ENCODE measurements around the gene FAM204A.

Gene FAM204A

DNA sequence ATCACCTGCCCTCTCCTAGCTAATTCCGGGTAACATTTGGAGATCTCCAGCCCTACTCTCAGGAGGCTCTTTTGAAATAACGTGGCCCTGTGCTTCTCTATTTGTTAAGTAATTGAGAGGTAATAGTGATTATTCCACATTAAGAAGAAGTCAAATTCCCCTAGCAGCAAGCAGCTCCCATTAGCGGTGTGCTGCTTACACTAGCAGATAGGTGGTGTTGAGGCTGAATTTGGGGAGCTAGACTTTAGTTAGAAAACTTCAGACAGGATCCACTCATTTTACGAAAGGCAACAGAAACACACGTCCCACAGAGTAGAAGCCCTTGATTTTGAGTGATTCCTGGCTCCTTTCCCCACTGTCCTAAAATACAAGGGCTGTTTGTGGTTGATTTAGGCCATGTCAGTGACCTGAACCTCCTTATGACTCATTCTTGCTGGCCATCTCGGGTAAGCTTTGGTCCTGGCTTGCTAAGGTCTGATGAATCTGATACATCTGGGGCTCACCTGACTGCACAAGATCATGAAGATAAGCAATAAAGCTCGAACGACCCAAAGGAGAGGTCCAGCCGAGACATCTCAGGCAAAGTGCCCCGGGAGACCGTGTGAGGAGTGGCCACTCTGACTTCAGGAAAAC is 77.2 kb downstream of the FAM204A start:
- TF ChIP-seq, protein P1, sequence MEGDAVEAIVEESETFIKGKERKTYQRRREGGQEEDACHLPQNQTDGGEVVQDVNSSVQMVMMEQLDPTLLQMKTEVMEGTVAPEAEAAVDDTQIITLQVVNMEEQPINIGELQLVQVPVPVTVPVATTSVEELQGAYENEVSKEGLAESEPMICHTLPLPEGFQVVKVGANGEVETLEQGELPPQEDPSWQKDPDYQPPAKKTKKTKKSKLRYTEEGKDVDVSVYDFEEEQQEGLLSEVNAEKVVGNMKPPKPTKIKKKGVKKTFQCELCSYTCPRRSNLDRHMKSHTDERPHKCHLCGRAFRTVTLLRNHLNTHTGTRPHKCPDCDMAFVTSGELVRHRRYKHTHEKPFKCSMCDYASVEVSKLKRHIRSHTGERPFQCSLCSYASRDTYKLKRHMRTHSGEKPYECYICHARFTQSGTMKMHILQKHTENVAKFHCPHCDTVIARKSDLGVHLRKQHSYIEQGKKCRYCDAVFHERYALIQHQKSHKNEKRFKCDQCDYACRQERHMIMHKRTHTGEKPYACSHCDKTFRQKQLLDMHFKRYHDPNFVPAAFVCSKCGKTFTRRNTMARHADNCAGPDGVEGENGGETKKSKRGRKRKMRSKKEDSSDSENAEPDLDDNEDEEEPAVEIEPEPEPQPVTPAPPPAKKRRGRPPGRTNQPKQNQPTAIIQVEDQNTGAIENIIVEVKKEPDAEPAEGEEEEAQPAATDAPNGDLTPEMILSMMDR (IDR thresholded peaks at IDR 0.05; ENCODE audit: insufficient read depth, low read depth, low read length, missing control alignments), result no peak

GRCh38 chr10:118264252-118264651 is 77.9 kb downstream of the FAM204A start:
- DNase-seq (ENCODE audit: low read depth), result no peak
- no peak overlapping the region for H3K4me3 ChIP-seq (ENCODE audit: low read depth, low read length)
- TF ChIP-seq, protein P1 (IDR thresholded peaks at IDR 0.05; ENCODE audit: insufficient read depth, low read depth, low read length, missing control alignments), result no peak

More for the DNA sequence above, 77.2 kb downstream of the FAM204A start:
- no peak overlapping the region for H3K4me3 ChIP-seq (ENCODE audit: low read depth, low read length)
- DNase-seq (ENCODE audit: low read depth), result no peak

- no peak overlapping the region for H3K4me3 ChIP-seq (ENCODE audit: low read depth, low read length)
- DNase-seq (ENCODE audit: low read depth), result no peak
- TF ChIP-seq, protein P1 (IDR thresholded peaks at IDR 0.05; ENCODE audit: insufficient read depth, low read depth, low read length, missing control alignments), result no peak
Measured at GRCh38 chr10:118262538-118262937, 79.6 kb downstream of the FAM204A start.

DNA sequence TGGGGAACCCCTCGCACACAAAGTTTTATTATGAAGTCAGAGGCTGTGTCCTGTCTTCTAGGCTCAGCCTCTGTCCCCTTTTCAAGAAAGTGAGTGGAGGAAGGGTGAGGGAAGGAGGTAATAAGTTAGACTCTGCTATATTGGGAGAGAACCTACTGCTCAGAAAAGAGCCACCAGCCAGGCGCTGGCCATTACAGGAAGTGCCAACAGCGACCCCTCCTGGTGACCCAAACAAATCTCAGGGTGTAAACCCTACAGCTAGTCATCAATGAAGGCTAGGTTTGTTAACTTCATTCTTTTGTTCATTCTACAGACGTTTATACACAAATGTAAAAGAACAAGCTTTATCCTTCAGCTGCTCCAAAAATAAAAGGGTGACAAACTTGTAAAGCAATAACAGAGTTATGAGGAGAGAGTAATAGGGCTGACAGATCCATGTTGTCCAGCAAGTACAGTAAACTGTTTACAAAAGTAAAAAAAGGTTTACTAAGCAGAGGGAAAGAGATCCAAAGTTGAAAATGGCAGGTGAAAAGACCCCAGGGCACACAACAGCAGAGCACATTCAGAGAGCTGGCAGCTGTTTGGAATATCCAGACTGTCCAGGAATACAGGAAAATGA is 82.7 kb downstream of the FAM204A start:
- DNase-seq (ENCODE audit: low read depth), result peak; percentile 38
- no peak overlapping the region for H3K4me3 ChIP-seq (ENCODE audit: low read depth, low read length)
- TF ChIP-seq, protein P1 (IDR thresholded peaks at IDR 0.05; ENCODE audit: insufficient read depth, low read depth, low read length, missing control alignments), result peak; percentile 62

DNA sequence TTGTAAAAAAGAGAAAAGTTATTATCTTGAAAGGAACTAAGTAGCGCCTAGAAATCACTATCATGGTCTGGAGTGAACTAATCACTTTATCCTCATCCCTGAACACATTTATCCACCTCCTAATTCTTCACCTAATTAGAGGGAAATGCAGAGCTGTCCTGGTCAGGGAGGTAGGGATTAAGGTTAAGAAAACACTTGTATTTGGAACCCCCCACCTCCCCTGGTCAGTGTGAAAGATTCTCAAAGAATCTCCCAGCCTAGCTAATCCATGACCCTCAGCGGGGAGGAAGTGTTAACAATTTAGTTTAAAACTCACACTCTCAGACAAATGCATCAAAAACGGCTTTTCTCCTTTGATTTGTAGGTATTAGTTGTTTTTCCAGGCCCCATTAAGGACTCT is 83.8 kb downstream of the FAM204A start:
- DNase-seq (ENCODE audit: low read depth), result no peak
- H3K4me3 ChIP-seq (ENCODE audit: low read depth, low read length), result no peak overlapping the region
- TF ChIP-seq, protein P1 (IDR thresholded peaks at IDR 0.05; ENCODE audit: insufficient read depth, low read depth, low read length, missing control alignments), result no peak

DNA sequence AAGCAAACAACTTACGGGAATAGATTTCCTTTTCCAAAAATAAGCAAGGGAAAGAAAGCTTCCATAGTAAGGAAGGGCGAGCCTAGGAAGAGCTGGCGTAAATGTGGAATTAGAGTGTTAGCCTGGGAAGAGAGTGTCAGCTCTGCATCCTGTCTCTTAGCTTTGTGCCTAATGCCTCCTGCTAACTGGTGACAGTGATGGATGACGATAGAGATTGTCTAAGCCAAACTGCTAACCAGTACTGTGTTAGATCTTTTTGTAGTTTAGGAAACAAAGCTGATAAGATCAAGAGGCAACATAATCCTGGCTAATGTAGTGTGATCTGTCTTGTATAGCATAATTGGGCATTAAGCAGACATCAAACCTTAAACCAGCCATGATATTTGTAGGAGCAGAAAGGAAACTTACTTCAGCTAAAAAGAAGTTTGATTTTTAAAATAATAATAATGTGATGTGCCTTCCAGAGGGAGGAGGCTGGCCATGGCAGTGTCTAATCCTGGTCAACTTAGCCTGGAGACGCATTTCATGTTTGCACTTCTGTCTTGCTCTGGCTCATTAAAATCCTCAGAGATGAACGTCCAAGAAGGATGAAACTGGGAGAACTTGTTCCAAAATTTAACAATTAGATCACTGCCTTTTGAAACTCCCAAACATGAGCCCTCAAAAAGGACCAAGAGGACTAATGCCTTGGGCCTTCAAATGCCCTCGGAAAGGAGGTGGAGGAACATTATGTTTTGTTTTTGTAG is 85.1 kb downstream of the FAM204A start:
- TF ChIP-seq, protein P1 (IDR thresholded peaks at IDR 0.05; ENCODE audit: insufficient read depth, low read depth, low read length, missing control alignments), result no peak
- no peak overlapping the region for H3K4me3 ChIP-seq (ENCODE audit: low read depth, low read length)
- no peak for DNase-seq (ENCODE audit: low read depth)
